Amygdala (tissue), 56 donors: ENCODE data around the gene UBAC1.

ENCODE experiments used
- DNase-seq, 56 donors: peaks; one replicate each; lab custom pipeline; 2025; lab: John Stamatoyannopoulos, UW

The UBAC1 gene

DNA sequence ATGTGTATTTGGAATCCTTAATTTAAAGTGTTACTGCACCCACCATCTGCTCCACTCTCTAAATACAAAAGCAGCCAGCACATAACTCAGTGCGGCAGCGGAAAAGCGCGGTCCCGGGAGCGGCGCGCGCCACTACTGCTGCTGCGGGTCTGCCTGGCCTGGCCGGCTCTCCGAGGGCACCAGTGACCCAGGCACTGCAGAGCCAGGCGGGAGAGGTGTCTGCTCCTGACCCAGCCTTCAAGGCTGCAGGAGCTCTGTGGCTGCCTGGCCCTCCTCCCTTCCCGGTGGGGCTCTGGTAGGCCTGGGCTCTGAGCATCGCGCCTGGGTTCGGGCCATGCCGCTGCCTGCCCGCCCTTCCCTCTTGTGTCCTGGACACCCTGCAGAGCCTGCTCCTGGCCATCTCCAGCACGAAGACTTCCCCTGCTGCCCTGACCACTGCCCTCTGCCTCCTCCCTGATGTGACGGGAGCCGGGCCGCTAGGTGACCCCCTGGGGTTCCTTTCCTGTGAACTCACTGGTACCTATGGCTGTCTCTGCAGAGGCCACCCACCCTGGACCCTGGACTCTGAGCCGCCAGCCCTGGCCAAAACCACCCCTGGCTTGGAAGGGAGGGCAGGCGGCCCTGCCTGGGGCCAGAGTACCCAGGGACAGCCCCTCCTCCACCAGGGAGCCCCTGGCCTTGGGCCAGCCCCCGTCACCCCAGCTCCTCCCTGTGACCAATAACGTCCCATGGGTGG, 32.8 kb upstream of the UBAC1 start:
- DNase-seq, result no peak

DNA sequence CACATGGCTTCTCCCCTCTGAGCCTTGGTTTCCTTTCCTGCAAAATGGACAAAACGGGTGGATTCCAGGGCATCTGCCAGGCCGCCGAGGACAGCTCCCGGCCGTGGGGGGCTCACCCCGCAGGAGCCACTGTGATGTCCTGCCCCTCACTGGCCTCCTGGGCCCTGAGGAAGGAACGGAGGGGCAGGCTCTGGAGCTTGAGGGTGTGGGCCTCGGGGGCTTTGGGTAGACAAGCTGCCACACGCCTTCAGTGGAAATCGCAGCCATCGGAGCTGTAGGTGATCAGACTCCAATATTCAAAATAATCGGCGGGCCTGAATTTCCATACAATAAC, 32.2 kb upstream of the UBAC1 start:
- no peak for DNase-seq

DNA sequence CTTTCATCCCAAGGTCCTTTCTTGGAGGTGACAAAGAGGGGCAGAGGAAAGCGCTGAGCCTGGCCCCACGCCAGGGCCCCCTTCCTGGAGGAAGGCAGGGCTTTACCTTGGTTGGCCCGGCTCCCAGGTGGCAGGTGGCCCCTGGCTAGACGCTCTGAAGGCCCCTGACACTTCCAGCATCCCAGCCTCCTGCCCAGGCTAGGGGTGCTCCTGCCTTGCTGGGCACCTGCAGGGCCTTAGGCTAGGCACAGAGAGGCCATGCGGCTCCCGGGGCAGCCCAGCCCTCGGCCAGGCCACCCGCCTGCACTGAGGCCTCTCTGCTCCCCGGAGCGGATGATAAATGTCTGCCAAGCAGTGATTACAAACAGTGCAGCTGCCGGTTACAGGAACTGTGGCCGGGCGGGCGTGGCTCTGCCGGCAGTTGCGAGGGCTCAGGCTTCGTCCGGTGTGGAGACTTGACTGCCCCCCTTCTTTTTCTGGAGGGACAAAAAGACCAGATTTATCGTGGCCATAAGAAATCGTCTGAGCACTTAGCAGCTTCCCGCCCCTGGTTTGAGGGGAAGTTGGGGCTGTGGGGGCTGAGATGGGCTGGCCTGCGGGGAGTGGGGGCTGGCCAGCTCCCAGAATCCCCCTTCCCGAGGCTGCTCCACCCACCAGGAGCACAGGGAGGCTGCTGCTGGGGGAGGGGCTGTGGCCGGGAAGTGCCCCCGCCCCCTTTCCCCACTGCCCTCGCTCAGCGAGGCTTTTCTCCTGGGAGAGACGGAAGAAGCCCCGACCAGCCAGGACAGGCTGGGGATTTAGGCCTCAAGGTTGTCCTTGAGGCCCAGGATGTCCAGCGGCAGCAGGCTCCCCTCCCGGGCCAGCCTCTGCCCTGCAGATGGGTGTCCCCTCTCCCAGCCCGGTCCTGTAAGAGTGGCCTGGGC, 31.6 kb upstream of the UBAC1 start:
- peak in 12 of 56 donors; percentile 19 to 54 (median 32) for DNase-seq

DNA sequence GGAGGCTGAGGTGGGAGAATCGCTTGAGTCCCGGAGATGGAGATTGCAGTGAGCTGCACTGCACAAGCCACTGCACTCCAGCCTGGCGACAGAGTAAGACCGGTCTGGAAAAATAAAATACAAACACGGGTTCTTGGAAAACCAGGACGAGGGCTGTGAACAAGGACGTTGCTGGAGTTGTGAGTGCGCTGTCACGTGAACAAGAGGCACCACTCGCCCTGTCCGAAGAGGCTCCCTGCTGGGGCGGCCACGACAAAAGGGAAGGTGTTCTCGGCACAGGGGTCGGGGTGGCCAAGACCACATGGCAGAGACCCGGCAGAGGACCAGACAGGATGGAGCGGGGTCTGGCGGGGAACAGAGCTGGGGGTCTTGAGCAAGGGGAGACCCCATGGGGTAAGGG, 30.6 kb upstream of the UBAC1 start:
- DNase-seq, result no peak

DNA sequence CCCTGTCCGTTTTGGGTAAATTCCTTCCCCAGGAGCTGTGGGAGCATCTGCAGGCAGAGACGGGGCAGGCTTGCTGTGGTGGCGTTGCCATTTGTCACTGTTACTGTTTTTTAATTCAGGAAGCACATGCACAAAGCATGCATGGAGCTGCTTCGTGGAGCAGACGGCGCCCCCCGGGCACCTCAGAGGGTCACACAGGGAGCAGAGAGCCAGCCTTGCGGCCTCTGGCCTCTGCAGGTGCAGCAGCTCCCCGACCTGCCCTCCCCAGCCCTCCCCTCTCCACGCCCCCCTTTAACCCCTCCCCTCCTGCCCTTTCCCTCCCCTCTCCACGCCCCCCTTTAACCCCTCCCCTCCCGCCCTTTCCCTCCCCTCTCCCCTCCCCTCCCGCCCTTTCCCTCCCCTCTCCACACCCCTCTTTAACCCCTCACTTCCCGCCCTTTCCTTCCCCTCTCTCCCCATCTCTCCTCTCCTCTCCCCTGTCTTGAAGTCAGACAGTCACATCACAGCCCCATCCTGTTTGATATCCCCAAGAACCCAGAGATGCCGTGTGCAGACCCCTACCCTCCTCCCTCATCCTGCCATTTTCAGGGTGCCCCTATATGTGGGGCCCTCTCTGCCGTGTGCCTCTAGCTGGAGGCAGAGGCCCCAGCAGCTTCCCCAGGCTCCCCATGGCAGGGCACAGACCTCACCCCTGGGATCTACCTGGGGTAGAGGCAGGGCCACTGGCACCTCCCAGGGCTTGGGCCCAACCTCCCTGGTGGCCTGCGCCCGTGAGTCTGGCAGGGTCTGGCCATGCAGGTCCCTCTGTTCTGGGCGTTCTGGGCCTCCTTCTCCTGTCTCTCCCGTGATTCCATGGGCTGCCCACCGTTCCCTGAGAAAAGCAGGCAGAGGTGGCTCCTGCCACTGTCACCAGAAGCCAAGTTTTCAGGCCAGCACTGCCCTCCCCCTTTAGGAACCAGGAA, 29.6 kb upstream of the UBAC1 start:
- peak in 28 of 56 donors; percentile 14 to 68 (median 38) for DNase-seq

DNA sequence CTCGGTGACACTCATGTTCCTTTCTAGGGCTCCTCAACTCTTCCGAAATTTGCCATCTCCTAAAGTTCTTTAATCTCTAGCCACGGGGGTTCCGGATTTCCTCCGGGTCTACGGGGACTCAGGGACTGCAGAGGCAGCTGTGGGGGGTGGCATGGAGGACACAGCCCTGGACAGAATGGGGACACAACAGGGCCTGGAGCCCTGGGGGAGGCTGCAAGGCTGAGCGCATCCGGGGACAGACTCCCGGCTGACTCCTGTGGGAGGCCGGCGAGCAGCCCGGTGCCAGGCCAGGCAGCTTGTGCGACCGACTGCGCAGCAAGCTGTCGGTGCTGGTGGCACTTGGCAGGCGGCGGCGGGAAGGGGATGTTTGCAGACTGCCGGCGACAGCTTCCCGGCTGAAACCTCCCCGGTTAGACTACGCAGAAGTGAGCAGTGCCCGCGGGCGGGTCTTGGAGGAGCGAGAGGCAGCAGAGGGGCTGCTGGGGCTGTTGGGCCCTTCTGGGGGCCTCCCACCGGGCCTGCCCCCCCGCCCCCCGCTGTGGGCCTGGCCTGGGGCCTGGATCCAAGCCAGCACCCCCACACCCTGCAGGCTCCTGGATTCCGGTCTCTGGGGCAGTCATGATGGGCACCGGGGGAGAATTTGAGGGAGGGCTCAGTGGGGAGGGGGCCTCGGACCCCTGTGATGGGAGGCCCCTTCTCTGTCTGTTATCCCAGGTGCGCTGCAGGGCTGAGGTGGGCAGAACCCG, 28.7 kb upstream of the UBAC1 start:
- DNase-seq, result peak in 43 of 56 donors; percentile 14 to 79 (median 40)

DNA sequence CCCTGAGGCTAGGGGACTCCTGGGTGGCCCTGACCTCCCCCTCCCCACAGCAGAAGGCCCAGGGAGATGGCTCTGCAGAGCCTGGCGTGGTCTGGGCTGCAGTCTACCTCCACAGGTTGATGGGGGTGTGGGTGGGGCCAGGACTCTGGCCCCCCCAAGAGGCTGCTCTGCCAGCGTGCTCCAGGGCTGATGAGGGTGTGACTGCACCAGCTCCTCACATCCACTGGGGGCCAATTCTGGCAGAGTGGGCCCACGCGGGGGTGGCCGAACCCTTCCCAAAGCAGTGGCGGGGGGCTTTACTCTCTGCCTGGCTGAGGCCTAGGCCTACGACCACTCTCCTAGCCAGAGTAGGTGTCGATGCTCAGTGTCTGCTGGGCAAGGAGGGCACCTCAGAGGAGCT, 28.0 kb upstream of the UBAC1 start:
- DNase-seq, result no peak

DNA sequence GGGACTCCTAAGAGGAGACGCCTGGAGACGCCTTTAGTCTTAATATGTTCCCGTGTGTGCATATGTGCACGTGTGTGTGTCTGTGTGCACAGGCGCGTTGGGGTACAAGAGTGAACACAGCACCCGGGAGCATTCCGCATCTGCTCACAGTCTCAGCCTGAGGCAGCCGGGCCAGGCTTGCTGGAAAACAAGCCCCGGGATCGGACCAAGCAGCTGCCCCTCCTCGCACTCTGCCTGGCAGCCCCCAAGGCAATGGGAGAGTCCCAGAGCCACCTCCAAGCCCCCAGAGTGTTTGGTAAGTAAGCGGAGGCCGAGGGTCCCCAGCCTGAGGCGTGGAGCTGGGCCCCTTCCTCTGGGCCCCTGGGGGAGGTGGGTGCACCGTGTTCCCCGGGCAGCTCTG, 27.3 kb upstream of the UBAC1 start:
- DNase-seq, result no peak

DNA sequence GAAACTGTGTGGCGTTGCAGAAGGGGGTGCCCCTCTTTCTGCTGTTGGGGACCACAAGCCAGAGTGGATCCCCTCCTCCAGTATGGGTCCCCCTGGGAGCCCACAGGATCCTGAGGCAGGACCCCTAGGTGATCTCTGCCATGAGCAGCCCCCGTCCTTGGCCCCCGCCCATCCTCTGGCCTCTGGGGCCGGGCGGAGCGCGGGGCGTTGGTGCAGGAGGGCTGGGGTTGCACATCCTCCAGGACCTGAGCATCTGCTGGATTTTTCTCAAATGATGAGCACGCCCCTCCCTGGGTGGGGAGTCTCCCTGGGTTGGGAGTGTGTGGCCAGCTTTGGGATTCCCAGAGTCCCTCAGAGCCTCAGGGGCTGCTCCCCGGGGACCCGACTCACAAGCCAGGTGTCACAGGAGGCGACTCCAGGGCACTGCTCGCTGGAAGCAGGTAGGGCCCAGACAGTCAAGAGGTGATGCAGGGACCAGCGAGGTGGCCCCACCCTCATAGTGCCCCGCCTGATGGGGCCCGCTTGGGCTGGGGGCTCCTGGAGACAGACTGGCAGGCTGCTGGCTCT, 26.7 kb upstream of the UBAC1 start:
- DNase-seq, result no peak

DNA sequence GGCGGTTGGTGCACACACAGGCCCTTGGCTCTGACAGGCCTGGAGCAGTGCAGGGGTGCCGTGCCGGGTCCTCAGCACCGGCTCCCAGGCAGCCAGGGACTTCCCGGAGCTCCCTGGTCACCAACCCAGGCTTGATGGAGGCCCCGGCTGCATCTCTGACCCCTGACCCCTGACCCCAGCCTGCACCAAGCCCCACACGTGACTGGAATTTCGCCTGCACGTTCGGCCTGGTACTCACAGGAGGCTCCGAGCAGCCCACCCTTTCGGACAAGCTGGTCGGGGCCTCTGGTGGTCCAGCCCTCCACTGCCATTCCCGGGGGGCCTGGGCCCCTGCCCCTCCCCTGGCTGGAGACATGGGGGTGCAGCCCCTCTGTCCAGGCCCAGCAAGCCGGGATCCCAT, 25.4 kb upstream of the UBAC1 start:
- no peak for DNase-seq

DNA sequence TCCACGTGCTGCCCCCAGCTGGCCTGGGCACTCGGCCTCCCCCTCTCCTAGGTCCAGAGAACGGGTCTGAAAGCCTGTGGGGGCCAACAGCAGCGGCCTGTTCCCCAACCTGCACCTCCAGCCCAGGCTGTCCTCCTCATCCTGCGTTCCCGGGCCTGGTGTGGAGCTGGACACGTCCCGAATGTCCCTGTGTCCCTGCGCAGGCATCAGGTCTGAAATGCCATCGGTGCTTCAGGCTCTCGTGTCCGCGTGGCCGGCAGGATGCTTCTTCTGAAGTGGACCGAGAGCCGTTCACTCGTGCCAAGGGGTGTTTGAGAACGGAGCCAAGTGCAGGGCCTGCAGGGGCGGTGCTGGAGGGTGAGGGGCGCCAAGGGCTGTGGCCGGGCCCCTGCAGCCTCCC, 24.7 kb upstream of the UBAC1 start:
- no peak for DNase-seq

DNA sequence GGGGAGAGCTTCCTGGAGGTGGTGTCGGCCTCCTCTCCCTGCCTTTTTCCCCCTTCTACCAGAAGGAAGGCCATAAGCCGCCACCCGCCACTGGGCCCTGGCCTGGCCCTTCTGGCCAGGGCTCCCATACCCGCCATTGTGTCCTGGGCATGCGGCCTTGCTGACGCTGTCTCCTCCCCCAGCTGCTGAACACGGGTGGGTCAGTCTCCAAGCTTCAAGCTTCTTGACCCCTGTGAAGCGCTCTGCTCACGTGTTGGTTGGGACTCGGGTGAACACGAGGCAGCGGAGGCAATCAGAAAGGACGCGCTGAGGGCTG, 24.2 kb upstream of the UBAC1 start:
- no peak for DNase-seq

DNA sequence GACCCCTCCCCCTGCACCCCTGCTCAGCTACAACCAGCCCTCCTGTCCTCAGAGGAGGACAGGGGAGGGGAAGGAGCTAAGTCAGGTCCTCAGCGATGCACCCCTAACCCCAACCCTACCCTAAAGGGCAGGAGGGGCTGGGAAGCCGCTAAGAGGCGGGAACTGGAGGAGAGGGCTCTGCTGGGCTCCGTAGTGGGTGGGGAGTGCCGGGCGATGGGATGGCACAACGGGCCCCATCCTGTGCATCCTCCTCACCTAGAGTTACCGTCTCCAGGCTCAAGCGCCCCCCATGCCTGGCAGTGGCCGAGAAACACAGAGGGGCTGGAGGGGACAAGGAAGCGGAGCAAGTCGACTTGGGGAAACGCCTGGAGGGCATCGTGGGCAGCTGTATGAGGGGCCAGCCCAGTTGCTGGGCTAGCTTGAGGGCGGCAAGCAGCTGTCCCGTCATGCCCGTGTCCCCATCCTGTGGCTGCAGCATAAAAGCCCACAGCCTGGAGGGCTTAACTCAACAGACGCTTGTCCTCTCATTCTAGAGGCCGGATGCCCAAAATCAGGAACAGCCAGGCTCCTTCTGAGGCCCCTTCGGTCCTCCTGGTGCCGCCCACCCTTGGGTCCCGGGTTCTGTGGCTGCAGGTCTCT, 23.0 kb upstream of the UBAC1 start:
- no peak for DNase-seq

DNA sequence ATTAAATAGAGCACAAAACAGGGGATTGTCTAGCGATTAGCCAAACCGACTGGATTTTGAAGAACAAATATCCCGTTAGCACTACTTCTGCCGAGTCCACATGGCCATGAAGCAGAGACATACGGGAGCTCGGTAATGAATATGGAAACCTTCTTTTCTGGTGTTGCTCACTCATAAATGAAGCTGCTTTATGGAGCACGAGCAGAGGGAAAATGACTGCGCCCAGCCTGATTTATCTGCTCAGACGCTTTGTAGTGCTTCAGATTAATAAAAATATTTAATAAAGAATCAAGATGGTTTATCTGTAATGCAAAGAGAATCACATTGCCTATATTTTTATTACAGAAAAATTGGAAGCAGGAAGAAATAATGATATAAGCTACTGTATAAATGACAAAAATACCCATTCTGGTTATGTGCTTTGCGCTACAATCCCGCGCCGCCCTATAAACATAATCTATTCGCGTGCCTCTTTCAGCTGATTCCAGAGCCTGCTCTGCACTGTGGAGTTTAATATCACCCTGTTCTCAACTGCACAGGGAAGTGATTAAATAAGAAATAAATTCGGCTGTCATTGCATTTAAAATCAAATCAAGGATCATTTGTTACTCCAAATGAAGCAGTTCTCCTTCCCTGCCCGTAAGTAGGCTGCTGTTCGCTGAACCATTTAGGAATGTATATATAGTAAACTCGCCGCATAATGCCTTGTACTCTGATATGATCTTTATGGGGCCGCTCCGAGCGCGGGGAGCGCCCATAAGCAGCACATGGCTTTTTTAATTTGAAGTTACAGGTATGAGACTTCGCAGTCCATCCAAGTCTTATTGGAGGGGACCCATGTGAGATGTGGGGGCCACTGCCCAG, 22.3 kb upstream of the UBAC1 start:
- DNase-seq, result peak in 1 of 56 donors; percentile 22

DNA sequence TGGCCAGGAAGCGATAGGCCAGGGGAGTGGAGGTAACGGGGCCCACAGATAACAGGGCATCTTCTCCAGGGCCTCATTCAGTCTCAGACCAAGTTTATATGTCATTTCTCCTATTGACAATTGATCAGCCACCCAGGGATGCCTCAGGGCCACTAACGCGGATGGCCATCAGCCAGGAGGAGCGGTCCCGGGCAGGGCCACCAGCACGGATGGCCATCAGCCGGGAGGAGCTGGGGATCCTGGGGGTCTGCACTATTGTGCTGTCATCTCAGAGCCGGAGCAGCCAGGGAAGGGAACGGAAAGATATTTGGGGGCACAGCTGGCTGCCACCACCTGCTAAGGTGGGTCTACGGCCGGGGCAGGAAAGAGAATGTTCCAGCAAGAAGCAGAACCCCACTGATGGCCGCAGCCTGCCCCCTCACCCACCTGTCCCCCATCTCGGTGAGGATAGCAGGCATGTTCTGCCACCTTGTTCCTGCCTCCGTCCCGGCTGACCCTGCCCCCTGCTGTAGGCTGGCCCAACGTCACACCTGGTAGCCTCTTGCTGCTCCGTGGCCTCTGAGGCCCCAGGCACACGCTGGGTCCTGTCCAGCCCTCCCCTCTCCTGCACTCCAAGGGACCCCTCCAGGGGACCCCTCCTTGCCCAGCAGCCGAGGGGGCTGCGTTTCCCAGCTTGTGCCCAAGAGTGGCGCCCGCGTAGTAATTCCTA, 21.5 kb upstream of the UBAC1 start:
- DNase-seq, result peak in 3 of 56 donors; percentile 9 to 21 (median 17)

DNA sequence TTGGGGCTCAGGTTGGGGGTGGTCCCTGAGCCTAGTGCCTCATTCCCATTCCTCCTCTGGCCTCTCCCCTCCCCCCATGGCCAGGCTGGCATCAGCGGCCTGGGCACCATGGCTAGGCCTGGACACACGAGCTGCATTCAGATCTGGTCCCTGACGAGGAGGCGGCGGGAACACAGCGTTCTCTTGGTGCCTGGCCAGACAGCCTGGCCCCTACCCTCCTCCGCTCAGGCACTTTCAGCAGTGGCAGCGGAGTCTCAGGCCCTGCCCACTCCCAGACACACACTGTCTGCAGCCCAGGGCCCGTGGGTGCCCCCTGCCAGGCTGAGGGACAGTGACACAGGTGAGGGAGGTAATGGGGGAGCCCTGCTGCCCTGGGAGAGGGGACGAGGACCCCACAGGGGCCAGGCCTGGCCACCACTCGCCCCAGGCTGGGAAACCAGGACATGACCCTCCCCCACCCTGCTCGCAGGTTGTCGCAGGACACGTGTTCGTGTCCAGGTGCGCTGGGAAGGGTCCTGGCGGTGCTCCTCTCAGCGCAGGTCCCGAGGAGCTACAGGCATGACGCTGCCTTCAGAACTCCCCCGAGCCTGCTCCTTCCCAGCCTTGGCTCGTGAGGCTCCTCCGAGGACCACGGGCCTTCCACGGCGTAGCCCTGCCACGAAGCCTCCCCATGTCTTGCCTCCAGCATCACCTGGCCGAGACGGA, 19.9 kb upstream of the UBAC1 start:
- DNase-seq, result peak in 53 of 56 donors; percentile 17 to 94 (median 74)
